ENCODE data around the gene MYO3B.

Gene MYO3B

GRCh38 chr2:170371231-170371998 is 193.5 kb downstream of the MYO3B start:
- Histone ChIP-seq H3K4me1 (ENCODE audit: control insufficient read depth, insufficient read depth, low read length) (peaks cover 7% of the 10 kb centered on the region; the same call in 1 of the 2 replicates), H3K4me3 (ENCODE audit: low read depth, low read length) (no peak overlapping the region), H3K36me3 (ENCODE audit: control insufficient read depth in 2 of 2, insufficient read depth in 1 of 2, low read length in 2 of 2) (no peaks in the 10 kb centered on the region), H3K9me3 (ENCODE audit: control insufficient read depth, insufficient read depth, low read depth, low read length) (no peaks in the 10 kb centered on the region), H3K27ac (ENCODE audit: extremely low read depth, low read depth, low read length) (no peak overlapping the region)
- ChIA-PET CTCF (interaction anchor here (0.7 to 5.2 kb wide), 10 partner anchors 10 to 592 kb away, joined by 3 to 115 read pairs (median 4); partner anchors contain the start of gene GAD1), POLR2A (no interaction called here)
- TF ChIP-seq PRDM10 (tag by site-specific recombination; IDR thresholded peaks at IDR 0.05), result no peak
- no peak for TF ChIP-seq ZNF513 (tag by site-specific recombination; IDR thresholded peaks at IDR 0.05)
- no peak for TF ChIP-seq ZNF558 (tag by site-specific recombination; IDR thresholded peaks at IDR 0.05)
- no peak for TF ChIP-seq BCL6B (tag by site-specific recombination; IDR thresholded peaks at IDR 0.05)
- no peak for TF ChIP-seq ZNF621 (tag by site-specific recombination; IDR thresholded peaks at IDR 0.05)
- TF ChIP-seq HOXC10 (CRISPR knock-in tag; IDR thresholded peaks at IDR 0.05), result no peak
- TF ChIP-seq HIC1 (tag by site-specific recombination; IDR thresholded peaks at IDR 0.05), result no peak
- TF ChIP-seq ZNF426 (tag by site-specific recombination; IDR thresholded peaks at IDR 0.05), result no peak
- no peak for TF ChIP-seq SP2 (tag by site-specific recombination; IDR thresholded peaks at IDR 0.05)
- TF ChIP-seq ZBTB20 (tag by site-specific recombination; IDR thresholded peaks at IDR 0.05), result no peak
- TF ChIP-seq SCRT2 (tag by site-specific recombination; IDR thresholded peaks at IDR 0.05), result no peak
- TF ChIP-seq INSM2 (tag by site-specific recombination; IDR thresholded peaks at IDR 0.05), result no peak
- no peak for TF ChIP-seq ZNF623 (tag by site-specific recombination; IDR thresholded peaks at IDR 0.05)
- no peak for TF ChIP-seq REPIN1 (tag by site-specific recombination; IDR thresholded peaks at IDR 0.05; ENCODE audit: low read depth)
- no peak for TF ChIP-seq ZNF701 (tag by site-specific recombination; IDR thresholded peaks at IDR 0.05)
- no peak for TF ChIP-seq SETDB1 (IDR thresholded peaks at IDR 0.05; ENCODE audit: insufficient read length, low read length)
- TF ChIP-seq ZNF449 (tag by site-specific recombination; IDR thresholded peaks at IDR 0.05), result no peak
- no peak for TF ChIP-seq ZBTB6 (tag by site-specific recombination; IDR thresholded peaks at IDR 0.05)
- TF ChIP-seq ZNF660 (tag by site-specific recombination; IDR thresholded peaks at IDR 0.05), result no peak
- no peak for TF ChIP-seq KLF8 (tag by site-specific recombination; IDR thresholded peaks at IDR 0.05)

All from HEK293 (cell line).